Sigmoid colon (tissue), 7 donors: ENCODE data around the gene MRPL48. TPM values are rescaled to one million over a fixed set of nuclear protein-coding genes. Genes with fewer than 3 reads are reported as not detected.

ENCODE experiments used
- DNase-seq: peaks from one replicate; pipeline ENCODE4 v3.0.0-alpha.2; 2019
- H3K27ac ChIP-seq, 4 donors: fragments of 200-600 bp; sonication (generic); one replicate each; pipeline ENCODE4 v1.5.1; 2016 to 2019; ENCODE audit warnings: mild to moderate bottlenecking in 1 of 4
- H3K27me3 ChIP-seq, 3 donors: fragments of 200-600 bp; sonication (generic); one replicate each; pipeline ENCODE4 v1.5.1; 2019; ENCODE audit warnings: mild to moderate bottlenecking in 1 of 3
- H3K36me3 ChIP-seq, 4 donors: fragments of 200-600 bp; sonication (generic); one replicate each; pipeline ENCODE4 v1.5.1; 2016 to 2019
- H3K4me1 ChIP-seq, 4 donors: fragments of 200-600 bp; sonication (generic); one replicate each; pipeline ENCODE4 v1.5.1; 2017 to 2019
- H3K4me3 ChIP-seq, 4 donors: fragments of 200-600 bp; sonication (generic); one replicate each; pipeline ENCODE4 v1.5.1; 2017 to 2019; ENCODE audit warnings: mild to moderate bottlenecking in 2 of 4, moderate library complexity in 1 of 4
- H3K9me3 ChIP-seq, 4 donors: fragments of 200-600 bp in 3 of 4; sonication (generic) in 3 of 4; one replicate each; pipeline versions ENCODE4 v1.5.1 to v1.6.1; 2013 to 2019
- CTCF ChIP-seq, 4 experiments: fragments of 450-650 bp in 3 of 4; fragments of 200-600 bp in 1 of 4; IDR thresholded peaks; one replicate each; pipeline ENCODE4 v1.5.1; 2016 to 2019; ENCODE audit warnings: antibody characterized with exemption in 4 of 4, mild to moderate bottlenecking in 3 of 4, moderate library complexity in 2 of 4
- EP300 ChIP-seq, 4 donors: sonication (generic); formaldehyde crosslinking; IDR thresholded peaks; one replicate each; pipeline ENCODE4 v1.6.1; 2017; ENCODE audit warnings: antibody characterized with exemption in 4 of 4
- POLR2A ChIP-seq, 2 donors: fragments of 450-650 bp; IDR thresholded peaks; one replicate each; pipeline ENCODE4 v1.6.1; 2016; ENCODE audit warnings: antibody characterized with exemption in 2 of 2, mild to moderate bottlenecking in 2 of 2, moderate library complexity in 2 of 2
- POLR2AphosphoS5 ChIP-seq, 4 donors: sonication (generic); formaldehyde crosslinking; IDR thresholded peaks; one replicate each; pipeline ENCODE4 v1.6.1; 2017; ENCODE audit warnings: antibody characterized with exemption in 4 of 4
- WGBS, 2 donors: extraction: QIAGEN DNeasy Blood & Tissue Kit; methylation state at CpG; one replicate each; pipeline ENCODE4 v1.1.7; 2013; 5-methylcytosine and 5-hydroxymethylcytosine counted together
- intact Hi-C: fragments of 100-400 bp; cut with DNase I; formaldehyde crosslinking; loops from one replicate; pipeline ENCODE4 v1.15.1; 2023
- polyA plus RNA-seq, 3 donors: library from polyadenylated mRNA; stranded (reverse); fragments of 200-250 nt; gene quantifications; one replicate each; pipeline ENCODE4 v1.2.3, GENCODE V29; 2013
- total RNA-seq, 4 donors: library from RNA; depleted of rRNA; stranded (reverse); fragments of >200 nt; gene quantifications; one replicate each; pipeline ENCODE4 v1.1.0, GENCODE V29; 2016
- donor health status: healthy with polysubstance abuse.
- donor health status: Bipolar disorder and iron deficiency.
- donor health status: healthy.

Gene MRPL48
- total and polyA plus RNA-seq, 7 donors: 7.7 to 82.3 (median 31.3) TPM

DNA sequence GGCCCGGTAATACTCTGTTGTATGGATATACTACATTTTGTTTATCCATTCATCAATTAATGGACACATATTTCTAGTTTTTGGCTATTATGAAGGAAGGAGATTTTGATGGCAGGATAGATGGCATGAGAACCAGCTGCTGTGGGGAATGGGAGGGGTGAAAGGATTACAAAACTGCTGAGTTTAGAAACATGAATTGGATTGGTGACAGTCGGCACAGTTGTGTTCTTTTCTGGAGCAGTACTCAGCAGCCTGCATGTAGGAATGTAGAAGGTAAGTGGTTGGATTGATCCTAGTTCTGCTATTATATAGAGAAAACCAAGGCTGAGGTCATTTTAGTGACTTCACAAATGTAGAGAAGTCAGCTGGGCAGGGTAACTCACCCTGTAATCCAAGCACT is 96.2 kb downstream of the MRPL48 start:
- Histone ChIP-seq H3K4me3 (no peak overlapping the region), H3K36me3 (peaks cover 0 to 32% (median 4%) of the 10 kb centered on the region in 4 donors), H3K9me3 (no peaks in the 10 kb centered on the region), H3K27ac (no peak overlapping the region), H3K27me3 (no peaks in the 10 kb centered on the region), H3K4me1 (no peaks in the 10 kb centered on the region)
- intact Hi-C loops: no loop called here
- WGBS, 2 donors: 98% methylated on average over 2 of the region's 2 CpGs
- DNase-seq: no peak
- no peak for TF ChIP-seq CTCF (IDR thresholded peaks at IDR 0.05)
- no peak for TF ChIP-seq POLR2AphosphoS5 (IDR thresholded peaks at IDR 0.05)
- TF ChIP-seq EP300 (IDR thresholded peaks at IDR 0.05): no peak
- no peak for TF ChIP-seq POLR2A (IDR thresholded peaks at IDR 0.05)

DNA sequence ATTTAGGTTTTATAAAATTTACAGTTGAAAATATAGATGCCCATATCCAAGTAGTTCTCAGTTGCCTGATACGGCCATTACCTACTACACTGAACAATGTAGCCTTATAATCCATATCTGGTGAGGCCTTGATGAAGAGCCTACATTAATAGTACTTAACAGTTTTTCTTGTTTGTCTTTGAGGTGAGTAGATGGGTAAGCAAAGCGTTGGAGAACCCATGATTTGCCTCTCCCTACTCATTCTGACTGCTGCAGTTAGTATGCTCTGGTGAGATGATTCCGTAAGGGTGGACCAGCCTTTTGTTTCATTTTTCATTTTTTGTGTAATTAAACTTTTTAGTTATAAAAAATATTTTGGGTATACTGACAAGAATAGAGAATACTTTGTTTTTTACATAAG is 100.6 kb downstream of the MRPL48 start:
- Histone ChIP-seq H3K4me1 (no peaks in the 10 kb centered on the region), H3K36me3 (peaks cover 0 to 68% (median 10%) of the 10 kb centered on the region in 4 donors), H3K9me3 (no peaks in the 10 kb centered on the region), H3K27ac (no peak overlapping the region), H3K27me3 (no peaks in the 10 kb centered on the region), H3K4me3 (no peak overlapping the region)
- no peak for DNase-seq
- intact Hi-C loops: no loop called here
- 94 to 96% methylated on average over 3 of the region's 3 CpGs for WGBS, 2 donors
- no peak for TF ChIP-seq CTCF (IDR thresholded peaks at IDR 0.05)
- TF ChIP-seq EP300 (IDR thresholded peaks at IDR 0.05): no peak
- TF ChIP-seq POLR2A (IDR thresholded peaks at IDR 0.05): no peak
- no peak for TF ChIP-seq POLR2AphosphoS5 (IDR thresholded peaks at IDR 0.05)

DNA sequence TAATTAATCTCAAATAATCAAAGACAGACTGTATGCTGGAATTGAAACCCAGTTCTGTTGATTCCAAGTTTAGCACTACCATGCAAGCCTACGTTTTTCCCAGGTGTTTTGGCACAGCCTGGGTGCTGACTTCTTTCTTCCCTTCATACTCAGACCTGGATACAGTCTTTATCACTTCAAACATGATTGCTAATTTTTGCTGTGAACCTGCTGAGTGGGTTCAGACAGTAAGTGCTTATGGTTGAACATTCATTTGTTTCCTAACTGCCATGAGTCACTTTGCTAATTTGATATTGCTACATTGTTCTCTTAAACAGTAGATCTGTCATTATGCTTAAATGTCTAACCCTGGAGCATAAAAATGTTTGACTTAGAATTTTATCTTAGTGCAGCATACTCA is 101.3 kb downstream of the MRPL48 start:
- Histone ChIP-seq H3K9me3 (no peaks in the 10 kb centered on the region), H3K4me3 (no peak overlapping the region), H3K27me3 (no peaks in the 10 kb centered on the region), H3K36me3 (peaks cover 0 to 68% (median 7%) of the 10 kb centered on the region in 4 donors), H3K4me1 (no peaks in the 10 kb centered on the region), H3K27ac (no peak overlapping the region)
- 44 to 65% methylated on average over 1 of the region's 1 CpG for WGBS, 2 donors
- TF ChIP-seq EP300 (IDR thresholded peaks at IDR 0.05) (no peak), CTCF (IDR thresholded peaks at IDR 0.05) (no peak), POLR2A (IDR thresholded peaks at IDR 0.05) (no peak), POLR2AphosphoS5 (IDR thresholded peaks at IDR 0.05) (no peak)
- intact Hi-C loops: no loop called here
- no peak for DNase-seq

GRCh38 chr11:73889536-73889935 is 101.9 kb downstream of the MRPL48 start:
- intact Hi-C loops: no loop called here
- Histone ChIP-seq H3K27me3 (no peaks in the 10 kb centered on the region), H3K4me1 (no peaks in the 10 kb centered on the region), H3K9me3 (no peaks in the 10 kb centered on the region), H3K27ac (no peak overlapping the region), H3K36me3 (peaks cover 0 to 67% (median 5%) of the 10 kb centered on the region in 4 donors), H3K4me3 (no peak overlapping the region)
- no peak for TF ChIP-seq POLR2A (IDR thresholded peaks at IDR 0.05)
- no peak for TF ChIP-seq CTCF (IDR thresholded peaks at IDR 0.05)
- no peak for TF ChIP-seq POLR2AphosphoS5 (IDR thresholded peaks at IDR 0.05)
- no peak for TF ChIP-seq EP300 (IDR thresholded peaks at IDR 0.05)
- WGBS, 2 donors: 94 to 97% methylated on average over 1 of the region's 1 CpG
- DNase-seq: no peak

- Histone ChIP-seq H3K27me3 (no peaks in the 10 kb centered on the region), H3K36me3 (peaks cover 0 to 57% (median 5%) of the 10 kb centered on the region in 4 donors), H3K9me3 (no peaks in the 10 kb centered on the region), H3K4me1 (no peaks in the 10 kb centered on the region), H3K27ac (no peak overlapping the region), H3K4me3 (no peak overlapping the region)
- intact Hi-C loops: no loop called here
- no peak for DNase-seq
- 95% methylated on average over 3 of the region's 3 CpGs for WGBS, 2 donors
- TF ChIP-seq POLR2A (IDR thresholded peaks at IDR 0.05) (no peak), EP300 (IDR thresholded peaks at IDR 0.05) (no peak), POLR2AphosphoS5 (IDR thresholded peaks at IDR 0.05) (no peak), CTCF (IDR thresholded peaks at IDR 0.05) (no peak)
Measured at GRCh38 chr11:73893041-73893440, 105.4 kb downstream of the MRPL48 start.
